ENCODE measurements around the gene STK26.
"Not testable (repeated sequence)": the region's sequence is repeated elsewhere in the genome, so short reads cannot be mapped to it uniquely, and the experiment has no call there.

Gene STK26

DNA sequence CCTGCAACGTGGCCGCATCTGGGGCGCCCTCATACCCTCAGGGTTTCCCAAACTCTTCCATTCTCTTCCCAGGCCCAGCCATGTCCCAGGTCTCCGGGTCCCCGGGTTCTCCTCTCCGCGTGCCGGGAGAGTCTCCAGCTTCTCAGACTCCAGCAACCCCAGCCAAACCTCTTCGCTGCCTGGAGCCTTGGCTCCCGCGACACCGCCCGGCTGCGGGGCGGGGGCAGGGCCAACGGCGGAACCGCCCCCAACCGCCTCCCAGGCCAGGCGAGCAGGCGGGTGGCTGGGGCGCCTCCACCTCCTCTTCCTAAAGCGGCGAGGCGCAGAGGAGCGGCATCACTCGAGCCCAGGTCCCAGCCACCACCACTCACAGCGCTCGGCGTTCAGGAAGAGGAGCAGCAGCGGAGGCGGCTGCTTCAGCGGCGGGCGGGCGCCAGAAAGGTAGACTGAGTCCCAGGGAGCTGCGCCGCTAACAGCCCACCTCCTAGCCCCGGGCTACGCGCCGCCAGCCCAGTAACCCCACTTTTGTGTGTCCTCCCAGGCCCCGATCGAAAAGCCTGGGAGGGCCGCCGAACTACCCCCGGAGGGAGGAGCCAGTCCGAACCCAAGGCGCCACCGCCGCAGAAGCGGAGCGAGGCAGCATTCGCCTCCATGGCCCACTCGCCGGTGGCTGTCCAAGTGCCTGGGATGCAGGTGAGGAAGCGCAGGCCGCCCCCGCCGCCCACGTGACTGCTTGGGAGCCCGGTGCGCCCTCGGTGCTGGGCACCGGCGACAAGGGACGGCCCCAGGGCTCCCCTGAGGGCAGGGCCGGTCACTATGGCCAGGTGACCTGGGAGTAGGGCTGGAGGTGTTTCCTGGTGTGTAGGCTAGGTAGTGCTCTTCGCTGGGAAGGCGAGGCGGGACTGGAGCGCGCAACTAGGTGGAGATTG is at the start of gene STK26:
STK26 (plus strand) TSS at position 336 of the 929 bp plus-strand sequence; CDS start at position 652, 316 bp downstream.
- peak; percentile 18 to 30 for DNase-seq

GRCh38 chrX:131975851-131976250 is 47.3 kb upstream of the STK26 start:
- no peak for DNase-seq

DNA sequence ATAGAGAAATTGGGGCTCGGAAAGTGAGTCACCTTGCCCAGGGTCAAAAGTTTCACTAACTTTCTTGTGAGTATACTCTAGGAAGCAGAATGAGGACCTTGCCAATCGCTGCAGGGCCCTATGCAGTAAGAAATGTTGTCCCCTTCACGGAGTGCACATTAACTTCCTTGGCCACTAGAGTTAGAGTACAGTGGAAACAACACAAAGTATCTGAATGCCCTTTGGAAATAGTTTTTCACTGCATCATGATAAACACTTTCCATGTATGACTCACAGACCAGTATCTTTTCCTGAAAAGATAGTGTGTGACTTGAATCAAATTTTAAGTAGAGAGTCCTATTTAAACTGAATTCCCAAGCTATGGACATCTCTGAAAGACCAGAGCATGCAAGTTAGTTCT is 45.5 kb upstream of the STK26 start:
- no peak for DNase-seq

GRCh38 chrX:131979116-131979515 is 44.0 kb upstream of the STK26 start:
- no peak for DNase-seq

- no peak for DNase-seq
Measured at GRCh38 chrX:131985526-131986049, 37.5 kb upstream of the STK26 start.

- DNase-seq = peak in 1 of 2 donors; percentile 78
Measured at GRCh38 chrX:131987252-131987651, 35.9 kb upstream of the STK26 start.

DNA sequence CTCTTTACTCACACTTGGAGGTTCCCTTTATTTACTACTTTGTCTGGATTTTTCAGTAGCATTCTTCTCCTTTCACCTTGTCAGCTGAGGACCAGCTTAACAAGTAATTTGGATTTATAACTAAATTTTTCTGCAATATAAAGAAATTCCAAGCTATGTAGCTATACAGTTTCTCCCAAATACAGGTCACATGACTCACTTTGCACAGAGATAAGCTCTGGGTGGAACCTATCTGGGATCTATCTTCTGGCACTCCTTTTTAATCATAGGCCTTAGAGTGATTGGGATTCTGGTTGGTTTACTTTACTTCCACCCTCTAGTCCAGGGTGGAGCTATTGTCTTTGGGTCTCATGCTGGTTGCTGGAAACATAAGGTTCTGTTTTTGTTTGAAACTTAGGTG is 34.9 kb upstream of the STK26 start:
- DNase-seq = no peak

DNA sequence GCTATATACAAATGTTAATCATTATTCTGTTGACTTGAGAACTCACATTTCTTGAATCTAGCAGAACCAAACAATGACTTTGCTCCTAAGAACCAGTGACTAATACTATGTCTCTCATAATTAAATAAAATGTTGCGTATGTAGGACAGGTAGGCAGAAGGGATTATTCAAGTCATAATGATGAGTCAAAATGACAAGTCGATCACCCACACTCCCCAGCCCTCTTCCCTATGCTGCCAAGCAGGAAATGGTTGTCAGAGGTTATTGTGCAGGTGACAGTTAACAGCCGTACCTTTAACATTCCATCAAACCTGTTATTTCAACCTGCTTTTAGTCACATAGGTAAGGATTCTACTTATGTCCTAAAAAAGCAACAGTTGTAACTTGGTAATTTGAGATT is 22.0 kb upstream of the STK26 start:
- DNase-seq = no peak

- no peak for DNase-seq
Measured at GRCh38 chrX:132004728-132005127, 18.4 kb upstream of the STK26 start.

DNA sequence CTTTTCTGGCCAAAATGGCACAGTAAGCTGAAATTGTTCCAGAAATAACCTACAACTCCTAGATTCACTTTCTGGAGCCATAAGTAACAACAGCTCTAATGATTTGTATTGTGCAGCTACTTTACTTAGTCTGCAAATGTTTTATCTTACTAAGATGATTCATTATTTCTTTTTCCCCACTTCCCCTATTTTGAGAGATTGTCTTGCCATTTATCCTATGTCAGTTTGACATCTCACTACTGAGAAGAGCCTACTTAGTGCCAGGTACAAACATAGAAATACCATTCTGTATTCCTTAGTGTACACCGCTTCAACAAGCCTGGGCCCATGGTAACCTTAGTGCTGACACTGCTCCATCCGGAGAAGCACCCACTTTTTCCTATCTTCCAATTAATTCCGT is 13.8 kb upstream of the STK26 start:
- DNase-seq = peak in 1 of 2 donors; percentile 67

DNA sequence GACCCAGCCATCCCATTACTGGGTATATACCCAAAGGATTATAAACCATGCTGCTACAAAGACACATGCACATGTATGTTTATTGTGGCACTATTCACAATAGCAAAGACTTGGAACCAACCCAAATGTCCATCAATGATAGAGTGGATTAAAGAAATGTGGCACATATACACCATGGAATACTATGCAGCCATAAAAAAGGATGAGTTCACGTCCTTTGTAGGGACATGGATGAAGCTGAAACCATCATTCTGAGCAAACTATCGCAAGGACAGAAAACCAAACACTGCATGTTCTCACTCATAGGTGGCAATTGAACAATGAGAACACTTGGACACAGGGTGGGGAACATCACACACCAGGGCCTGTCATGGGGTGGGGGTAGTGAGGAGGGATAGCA is 12.9 kb upstream of the STK26 start:
- not testable (repeated sequence) for DNase-seq

GRCh38 chrX:132015875-132016274 is 7.2 kb upstream of the STK26 start:
- DNase-seq = no peak

DNA sequence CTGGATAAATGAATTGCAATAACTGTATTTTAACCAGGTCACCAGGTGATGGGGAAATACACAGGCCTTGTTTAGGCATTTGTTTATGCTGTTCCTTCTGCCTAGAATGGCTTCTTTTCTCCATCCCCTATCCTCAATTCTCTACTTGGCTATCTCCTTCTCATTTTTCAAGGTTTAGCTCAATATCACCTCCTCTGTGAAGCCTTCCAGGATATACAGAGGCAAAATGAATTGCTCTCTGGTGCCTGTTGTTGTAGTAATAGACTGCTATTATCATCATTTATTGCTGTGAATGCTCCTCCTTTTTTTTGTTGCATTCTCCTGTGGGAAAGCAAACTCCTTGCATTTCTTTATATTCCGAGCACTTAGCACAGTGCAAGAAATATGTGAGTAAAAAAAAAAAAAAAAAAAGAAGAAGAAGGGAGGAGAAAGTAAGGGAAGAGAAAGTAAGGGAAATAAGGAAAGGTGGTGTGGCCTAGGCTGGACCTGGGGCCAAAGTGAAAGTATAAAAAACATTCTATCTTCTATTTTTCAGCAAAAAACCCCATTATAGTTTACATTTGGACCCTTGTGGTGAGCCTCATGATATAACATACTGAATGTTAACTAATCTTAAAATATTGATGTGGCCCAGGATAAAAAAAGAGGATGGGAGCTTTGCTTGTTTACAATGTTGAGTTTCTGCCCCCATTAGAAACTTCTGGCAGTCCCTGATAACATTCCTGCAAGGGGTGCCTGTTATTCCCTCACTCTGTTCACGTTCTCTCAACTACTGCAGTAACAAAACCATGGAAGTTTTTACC is 6.3 kb upstream of the STK26 start:
- no peak for DNase-seq

DNA sequence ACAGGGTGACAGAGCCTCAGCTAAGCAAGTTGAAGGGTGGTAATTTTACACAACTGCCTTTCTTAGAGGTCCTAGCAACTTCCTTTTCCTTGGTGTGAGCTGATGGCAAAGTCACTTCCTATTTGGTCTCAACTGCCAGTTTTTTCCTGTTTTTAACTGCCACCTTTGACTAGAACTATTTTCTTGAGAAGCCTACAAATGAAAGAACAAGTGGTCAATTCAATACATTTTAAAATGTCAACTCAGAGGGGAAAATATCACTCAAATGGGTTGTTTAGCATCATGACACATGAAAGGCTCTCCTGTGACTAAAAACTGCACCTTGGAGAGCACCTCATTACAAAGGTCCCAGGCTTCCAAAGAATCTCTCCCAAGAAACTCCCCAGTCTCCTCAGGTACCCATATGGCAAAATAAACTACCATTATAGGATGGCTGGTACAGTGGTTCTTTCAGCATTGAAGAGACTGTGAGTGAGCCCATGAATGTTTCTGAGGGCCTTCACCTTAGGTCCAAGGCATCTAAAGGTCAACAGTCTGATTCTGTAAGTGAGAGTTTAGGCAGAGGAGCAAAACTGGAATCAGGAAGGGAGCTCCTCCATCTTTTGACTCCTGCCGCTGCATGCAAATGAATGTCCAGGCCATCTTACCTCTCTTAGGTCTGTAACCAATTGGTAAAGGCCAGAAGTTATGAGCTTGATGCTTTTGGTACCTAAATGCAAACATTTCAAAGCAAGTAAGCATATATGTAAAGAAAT is 5.5 kb upstream of the STK26 start:
- peak in 1 of 2 donors; percentile 7 for DNase-seq

GRCh38 chrX:132022198-132022966 is 720 bp upstream of the STK26 start:
- peak in 1 of 2 donors; percentile 5 for DNase-seq

GRCh38 chrX:132023896-132024386 is 839 bp downstream of the STK26 start:
- peak in 1 of 2 donors; percentile 15 for DNase-seq

- no peak for DNase-seq
Measured at GRCh38 chrX:132025041-132025440, 1.9 kb downstream of the STK26 start.

GRCh38 chrX:132030264-132030663 is 7.2 kb downstream of the STK26 start:
- DNase-seq = no peak

- DNase-seq = no peak
Measured at GRCh38 chrX:132031867-132032266, 8.8 kb downstream of the STK26 start.

GRCh38 chrX:132033166-132033565 is 10.1 kb downstream of the STK26 start:
- DNase-seq = no peak

DNA sequence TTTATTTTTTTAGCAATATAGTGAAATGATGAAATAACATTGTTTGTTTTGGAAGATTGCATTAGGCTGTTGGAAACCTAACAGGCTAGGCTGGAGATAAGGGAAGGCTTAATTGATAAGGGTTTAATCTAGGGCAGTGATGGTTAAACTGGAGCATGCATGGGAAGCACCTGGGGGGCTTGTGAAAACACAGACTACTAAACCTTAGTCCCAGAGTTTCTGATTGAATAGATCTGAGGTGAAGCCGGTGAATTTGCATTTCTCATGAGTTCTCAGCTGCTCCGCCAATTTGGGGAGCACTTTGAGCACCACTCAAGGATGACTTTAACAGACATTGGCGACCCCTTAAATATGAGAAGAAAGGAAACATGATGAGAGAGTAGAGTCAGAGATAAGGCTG is 11.5 kb downstream of the STK26 start:
- no peak for DNase-seq

GRCh38 chrX:132037479-132037993 is 14.4 kb downstream of the STK26 start:
- no peak for DNase-seq

Data from bone marrow (tissue), 2 donors.